HCT116 (cell line): ENCODE data around the gene NPTX1. TPM values are rescaled to one million over a fixed set of nuclear protein-coding genes. Genes with fewer than 3 reads are reported as not detected.

Experiments
- ATAC-seq: fragments of 200-7000 bp; cut with Tn5 transposase; 2 replicates; pipeline ENCODE4 v1.9.1; 2020; ENCODE audit warnings: mild to moderate bottlenecking, moderate library complexity
- BruUV-seq: library from RNA; stranded (reverse); fragments of 400-500 nt; replicated peaks from 2 replicates; lab custom pipeline; 2021; lab: Mats Ljungman, UMichigan
- CTCF ChIA-PET: fragments of 300-600 bp; sonication (Branson Sonifier 250); formaldehyde crosslinking; loops from one replicate; lab custom pipeline; 2021; ENCODE audit warnings: antibody characterized with exemption; lab: Charles Lee
- POLR2A ChIA-PET: fragments of 300-600, 350-600 bp; sonication (Branson Sonifier 250); formaldehyde crosslinking; loops from one replicate; lab custom pipeline; 2021; ENCODE audit warnings: antibody characterized with exemption; lab: Charles Lee
- RAD21 ChIA-PET, 2 experiments: fragments of 300-600 bp; sonication (Branson Sonifier 250); formaldehyde crosslinking; loops; one replicate each; lab custom pipeline; 2023; ENCODE audit warnings: low total read pairs in 2 of 2; ENCODE audit not compliant: uncharacterized antibody in 2 of 2, unreplicated experiment in 2 of 2, low non-redundant PET in 1 of 2; lab: Charles Lee
- DNase-seq: peaks from one replicate; pipeline ENCODE4 v3.0.0-alpha.2; 2010; ENCODE audit warnings: low read depth, low spot score
- H2AFZ ChIP-seq: fragments of 200-600 bp; shearing (Covaris generic), sonication (generic); 2 replicates; pipeline ENCODE4 v1.6.1; 2017; ENCODE audit warnings: low read depth, mixed run types, mixed read lengths, antibody characterized with exemption, low read length; ENCODE audit not compliant: poor library complexity, severe bottlenecking
- H3K27ac ChIP-seq: 2 replicates; pipeline ENCODE4 v1.5.1; 2012; ENCODE audit warnings: low read depth, low read length
- H3K27me3 ChIP-seq: fragments of 200-600 bp; sonication (generic); 2 replicates; pipeline ENCODE4 v1.6.1; 2016; ENCODE audit warnings: mixed run types, low read length, mixed read lengths; ENCODE audit not compliant: insufficient read depth
- H3K36me3 ChIP-seq, 2 experiments: fragments of 200-500 bp in 1 of 2; fragments of 200-600 bp in 1 of 2; sonication (Bioruptor generic) in 1 of 2; sonication (generic) in 1 of 2; 2 replicates each; pipeline versions ENCODE4 v1.5.1 to v1.6.1; 2014 to 2016; ENCODE audit warnings: low read length in 2 of 2, inconsistent platforms in 1 of 2, mixed read lengths in 1 of 2, mixed run types in 1 of 2; ENCODE audit not compliant: insufficient read depth in 2 of 2, control insufficient read depth in 1 of 2
- H3K4me1 ChIP-seq, 2 experiments: fragments of 200-600 bp in 1 of 2; sonication (generic) in 1 of 2; 2 replicates each; pipeline versions ENCODE4 v1.5.1 to v1.6.1; 2012 to 2017; ENCODE audit warnings: low read length in 2 of 2, inconsistent platforms in 1 of 2, mild to moderate bottlenecking in 1 of 2, mixed read lengths in 1 of 2, mixed run types in 1 of 2, moderate library complexity in 1 of 2; ENCODE audit not compliant: insufficient read depth in 2 of 2, control insufficient read depth in 1 of 2
- H3K4me2 ChIP-seq: fragments of 200-600 bp; sonication (generic); 2 replicates; pipeline ENCODE4 v1.6.1; 2017; ENCODE audit warnings: mixed run types, low read length, mixed read lengths
- H3K4me3 ChIP-seq, 2 experiments: fragments of 200-600 bp in 1 of 2; sonication (generic) in 1 of 2; replicated peaks in 1 of 2; 2 replicates each; pipeline ENCODE4 v1.5.1; 2011 to 2016; ENCODE audit warnings: low read length in 2 of 2, control low read depth in 1 of 2, low read depth in 1 of 2, mild to moderate bottlenecking in 1 of 2, mixed read lengths in 1 of 2, mixed run types in 1 of 2
- H3K79me2 ChIP-seq: fragments of 200-600 bp; sonication (generic); 2 replicates; pipeline ENCODE4 v1.6.1; 2017; ENCODE audit warnings: mild to moderate bottlenecking, mixed run types, low read length, moderate library complexity, mixed read lengths; ENCODE audit not compliant: insufficient read depth
- H3K9ac ChIP-seq: fragments of 200-600 bp; sonication (generic); 2 replicates; pipeline ENCODE4 v1.6.1; 2016; ENCODE audit warnings: low read length, mixed read lengths
- H3K9me2 ChIP-seq: fragments of 200-600 bp; sonication (generic), shearing (Covaris generic); 2 replicates; pipeline ENCODE4 v1.6.1; 2017; ENCODE audit warnings: mixed run types, mild to moderate bottlenecking, moderate library complexity; ENCODE audit not compliant: insufficient read depth
- H3K9me3 ChIP-seq, 2 experiments: fragments of 200-500 bp in 1 of 2; fragments of 200-600 bp in 1 of 2; sonication (Bioruptor generic) in 1 of 2; sonication (generic) in 1 of 2; 2 replicates each; pipeline ENCODE4 v1.6.1; 2014 to 2017; ENCODE audit warnings: low read length in 2 of 2, mixed read lengths in 2 of 2, inconsistent platforms in 1 of 2, low read depth in 1 of 2, mild to moderate bottlenecking in 1 of 2, mixed run types in 1 of 2, moderate library complexity in 1 of 2; ENCODE audit not compliant: control insufficient read depth in 1 of 2, insufficient read depth in 1 of 2
- H4K20me1 ChIP-seq: fragments of 200-600 bp; sonication (generic), shearing (Covaris generic); 2 replicates; pipeline ENCODE4 v1.6.1; 2017; ENCODE audit warnings: mixed run types, mild to moderate bottlenecking, moderate library complexity; ENCODE audit not compliant: insufficient read depth
- ATF3 ChIP-seq: IDR thresholded peaks from 2 replicates; pipeline ENCODE4 v1.6.1; 2012
- EGR1 ChIP-seq: IDR thresholded peaks from 2 replicates; pipeline ENCODE4 v1.6.1; 2012; ENCODE audit warnings: low read depth
- EZH2 ChIP-seq: fragments of 200-600 bp; sonication (generic); IDR thresholded peaks from 2 replicates; pipeline ENCODE4 v1.6.1; 2017; ENCODE audit warnings: antibody characterized with exemption, mixed run types
- EZH2phosphoT487 ChIP-seq: fragments of 200-600 bp; IDR thresholded peaks from 2 replicates; pipeline ENCODE4 v1.6.1; 2018; ENCODE audit warnings: antibody characterized with exemption, borderline replicate concordance
- JUND ChIP-seq: IDR thresholded peaks from 2 replicates; pipeline ENCODE4 v1.6.1; 2012
- RAD21 ChIP-seq: IDR thresholded peaks from 2 replicates; pipeline ENCODE4 v1.6.1; 2012; ENCODE audit warnings: low read depth, mild to moderate bottlenecking
- REST ChIP-seq: IDR thresholded peaks from 2 replicates; pipeline ENCODE4 v1.6.1; 2012; ENCODE audit warnings: low read depth
- SIN3A ChIP-seq: IDR thresholded peaks from 2 replicates; pipeline ENCODE4 v1.6.1; 2012; ENCODE audit warnings: low read depth
- SP1 ChIP-seq: IDR thresholded peaks from 2 replicates; pipeline ENCODE4 v1.6.1; 2012; ENCODE audit warnings: low read depth
- SRF ChIP-seq: IDR thresholded peaks from 2 replicates; pipeline ENCODE4 v1.6.1; 2012; ENCODE audit warnings: low read depth
- ZBTB33 ChIP-seq: IDR thresholded peaks from 2 replicates; pipeline ENCODE4 v1.6.1; 2011; ENCODE audit warnings: mild to moderate bottlenecking, low read length, moderate library complexity; ENCODE audit not compliant: insufficient replicate concordance; ENCODE audit errors: extremely low read depth
- intact Hi-C: fragments of 100-400 bp; cut with micrococcal nuclease; formaldehyde crosslinking; loops from 2 replicates; pipeline ENCODE4 v1.10.0; 2022
- total RNA-seq: library from RNA; stranded (reverse); gene quantifications from one replicate; pipeline ENCODE4 v1.2.1, GENCODE V29; 2021; ENCODE audit not compliant: unreplicated experiment
- TF ChIP-seq, protein P1 (sequence below): IDR thresholded peaks from 2 replicates; pipeline ENCODE4 v1.6.1; 2012

The NPTX1 gene
- total RNA-seq, 1 experiment from 2014 or later, result 0.15 TPM

- RAD21 ChIA-PET, result no interaction called here
- H3K9ac ChIP-seq, result no peak overlapping the region
- intact Hi-C loops, result no loop called here
- no peaks in the 10 kb centered on the region for H3K79me2 ChIP-seq
- no TSS peak for BruUV-seq
- H2AFZ ChIP-seq, result no peak overlapping the region
- H3K4me2 ChIP-seq, result no peak overlapping the region
- POLR2A ChIA-PET, result no interaction called here
- no peaks in the 10 kb centered on the region for H3K9me3 ChIP-seq
- H3K4me1 ChIP-seq, result no peaks in the 10 kb centered on the region
- no peak for ATAC-seq
- DNase-seq, result no peak
- H3K4me3 ChIP-seq, result no peak overlapping the region
- CTCF ChIA-PET, result no interaction called here
- H3K27ac ChIP-seq, result no peak overlapping the region
- H3K36me3 ChIP-seq, result no peaks in the 10 kb centered on the region
- TF ChIP-seq RAD21 (no peak), ZBTB33 (no peak), JUND (no peak), EGR1 (no peak), SIN3A (no peak), SP1 (no peak), SRF (no peak), REST (no peak), EZH2phosphoT487 (no peak), ATF3 (no peak), EZH2 (no peak)
- TF ChIP-seq, protein P1, sequence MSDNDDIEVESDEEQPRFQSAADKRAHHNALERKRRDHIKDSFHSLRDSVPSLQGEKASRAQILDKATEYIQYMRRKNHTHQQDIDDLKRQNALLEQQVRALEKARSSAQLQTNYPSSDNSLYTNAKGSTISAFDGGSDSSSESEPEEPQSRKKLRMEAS, result no peak
- no peaks in the 10 kb centered on the region for H3K27me3 ChIP-seq
- H4K20me1 ChIP-seq, result no peaks in the 10 kb centered on the region
- H3K9me2 ChIP-seq, result no peaks in the 10 kb centered on the region
Measured at GRCh38 chr17:80431246-80432195, 44.9 kb downstream of the NPTX1 start.
